A549 treated with ZK216348 at 1 μM for 4 hours (cell line): Measurements from ENCODE around the gene PIBF1. TPM values are rescaled to one million over a fixed set of nuclear protein-coding genes. Genes with fewer than 3 reads are reported as not detected.

ENCODE experiments used
- total RNA-seq: library from RNA; stranded (reverse); fragments of 200-300 nt; extraction: Qiagen RNA extraction; gene quantifications from 5 replicates; pipeline ENCODE4 v1.2.3, GENCODE V29; 2022; ENCODE audit warnings: low read depth

The PIBF1 gene, protein sequence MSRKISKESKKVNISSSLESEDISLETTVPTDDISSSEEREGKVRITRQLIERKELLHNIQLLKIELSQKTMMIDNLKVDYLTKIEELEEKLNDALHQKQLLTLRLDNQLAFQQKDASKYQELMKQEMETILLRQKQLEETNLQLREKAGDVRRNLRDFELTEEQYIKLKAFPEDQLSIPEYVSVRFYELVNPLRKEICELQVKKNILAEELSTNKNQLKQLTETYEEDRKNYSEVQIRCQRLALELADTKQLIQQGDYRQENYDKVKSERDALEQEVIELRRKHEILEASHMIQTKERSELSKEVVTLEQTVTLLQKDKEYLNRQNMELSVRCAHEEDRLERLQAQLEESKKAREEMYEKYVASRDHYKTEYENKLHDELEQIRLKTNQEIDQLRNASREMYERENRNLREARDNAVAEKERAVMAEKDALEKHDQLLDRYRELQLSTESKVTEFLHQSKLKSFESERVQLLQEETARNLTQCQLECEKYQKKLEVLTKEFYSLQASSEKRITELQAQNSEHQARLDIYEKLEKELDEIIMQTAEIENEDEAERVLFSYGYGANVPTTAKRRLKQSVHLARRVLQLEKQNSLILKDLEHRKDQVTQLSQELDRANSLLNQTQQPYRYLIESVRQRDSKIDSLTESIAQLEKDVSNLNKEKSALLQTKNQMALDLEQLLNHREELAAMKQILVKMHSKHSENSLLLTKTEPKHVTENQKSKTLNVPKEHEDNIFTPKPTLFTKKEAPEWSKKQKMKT
- 3.2 to 6.6 TPM (median 4.4 TPM) in 5 replicates for total RNA-seq

GRCh38 chr13:72781451-72782439 lies at the start of gene PIBF1, which contains the start of gene DIS3:
TSS of gene PIBF1 (plus strand) at chr13:72782133. CDS start at chr13:72783470, 1,337 bp downstream.
TSS of gene DIS3 (minus strand) at chr13:72781900. CDS start at chr13:72781832, 68 bp downstream.

GRCh38 chr13:73058736-73059459 lies 277.0 kb downstream of the PIBF1 start, which contains the start of gene KLF5:
TSS of gene KLF5 (plus strand) at chr13:73059005. CDS start at chr13:73059328, 323 bp downstream.

Other genes starting within 250 kb of the PIBF1 start
- 5.1 to 14.5 TPM (median 9.4 TPM) in 5 replicates for gene MZT1, start 54.5 kb upstream of the PIBF1 start, total RNA-seq
- 6.2 to 8.6 TPM (median 7.7 TPM) in 5 replicates for gene BORA, start 54.2 kb upstream of the PIBF1 start, total RNA-seq
- gene DIS3, start 233 bp upstream of the PIBF1 start, total RNA-seq = 14.7 to 22.2 TPM (median 19.4 TPM) in 5 replicates